Stimulated activated CD8-positive, alpha-beta memory T cell treated with anti-CD3 and anti-CD28 coated beads, Interleukin-15, amount 100 ng/mL, for 1 hour (primary cell): ENCODE measurements around the gene RHOF.

Experiments used
- DNase-seq: peaks from one replicate; pipeline ENCODE4 v3.0.0-alpha.2; 2020; ENCODE audit warnings: low read depth

The RHOF gene

DNA sequence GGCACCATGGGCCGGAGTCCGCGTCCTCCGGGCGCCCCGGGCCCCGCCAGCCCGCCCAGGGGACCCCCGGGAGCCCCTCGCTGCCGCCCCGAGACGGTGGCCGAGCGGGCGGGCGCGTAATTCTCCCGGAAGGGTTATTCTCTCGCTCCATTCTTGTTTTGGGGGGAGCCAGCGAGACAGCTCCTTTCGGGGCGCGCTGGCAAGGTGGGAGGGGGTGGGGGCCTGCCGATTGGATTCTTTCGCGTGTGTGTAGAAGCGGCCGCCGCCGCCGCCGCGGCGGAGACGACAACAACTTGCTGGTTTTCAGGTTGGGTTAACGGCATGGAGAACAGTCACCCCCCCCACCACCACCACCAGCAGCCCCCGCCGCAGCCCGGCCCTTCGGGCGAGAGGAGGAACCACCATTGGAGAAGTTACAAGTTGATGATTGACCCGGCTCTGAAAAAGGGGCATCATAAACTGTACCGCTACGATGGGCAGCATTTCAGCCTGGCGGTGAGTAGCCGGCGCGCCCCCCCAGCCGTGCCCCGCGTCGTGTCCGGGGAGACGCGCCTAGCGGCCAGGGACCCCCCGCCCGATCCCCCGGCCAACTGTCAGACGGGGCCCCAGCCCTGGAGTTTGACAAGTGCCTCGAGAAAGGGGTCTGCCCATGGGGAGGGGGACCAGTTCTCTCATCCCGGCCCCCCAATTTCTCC is 11.1 kb upstream of the RHOF start:
- DNase-seq, result no peak

GRCh38 chr12:121803861-121804416 is 10.5 kb upstream of the RHOF start, which contains the start of gene SETD1B:
SETD1B (plus strand) TSS chr12:121804009; CDS start chr12:121804738, 729 bp downstream.
- DNase-seq, result no peak

GRCh38 chr12:121802843-121803698 is 9.6 kb upstream of the RHOF start:
- DNase-seq, result peak; percentile 75

- no peak for DNase-seq
These were observed 9.0 kb upstream of the RHOF start for GRCh38 chr12:121802485-121802842.

DNA sequence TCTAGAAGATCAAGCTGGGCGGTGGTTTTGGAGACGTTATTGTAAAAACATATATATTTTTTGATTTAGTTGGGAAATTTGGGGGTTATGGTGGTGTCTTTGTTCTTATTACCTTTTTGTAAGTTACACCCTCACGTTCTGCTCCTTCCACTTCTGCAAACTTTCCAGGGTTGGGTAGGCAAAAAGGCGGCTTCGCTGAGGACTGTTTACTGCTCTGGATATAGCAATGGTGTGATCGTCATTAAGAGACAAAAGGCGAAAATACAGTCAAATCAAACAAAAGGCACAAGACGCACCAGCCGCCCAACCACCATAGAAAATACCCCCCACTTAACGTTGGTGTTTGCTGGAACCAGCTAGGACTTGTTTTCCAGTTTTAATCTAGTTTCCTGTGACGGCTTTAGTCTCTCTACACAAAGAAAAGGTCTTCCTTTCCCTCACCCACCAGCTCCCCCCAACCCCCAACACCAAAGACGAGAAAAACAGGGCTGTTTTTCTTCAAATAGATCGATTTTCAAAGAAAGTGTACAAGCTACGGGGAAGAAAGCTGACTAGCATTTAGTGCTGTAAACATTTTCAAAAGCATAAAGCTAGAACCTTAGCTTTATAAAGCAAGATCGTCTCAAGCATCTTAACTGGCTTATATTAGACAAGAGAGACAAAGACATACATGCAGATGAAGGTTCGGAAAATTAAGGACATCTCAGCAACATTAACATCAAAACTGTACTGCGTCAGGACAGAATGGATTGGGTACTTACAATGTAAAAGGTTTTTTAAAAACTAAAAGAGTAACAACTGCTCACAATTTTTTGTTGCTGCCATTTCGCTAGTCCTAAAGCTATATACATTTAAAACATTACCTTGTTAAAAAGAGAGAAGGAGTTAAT is 8.4 kb upstream of the RHOF start:
- no peak for DNase-seq

DNA sequence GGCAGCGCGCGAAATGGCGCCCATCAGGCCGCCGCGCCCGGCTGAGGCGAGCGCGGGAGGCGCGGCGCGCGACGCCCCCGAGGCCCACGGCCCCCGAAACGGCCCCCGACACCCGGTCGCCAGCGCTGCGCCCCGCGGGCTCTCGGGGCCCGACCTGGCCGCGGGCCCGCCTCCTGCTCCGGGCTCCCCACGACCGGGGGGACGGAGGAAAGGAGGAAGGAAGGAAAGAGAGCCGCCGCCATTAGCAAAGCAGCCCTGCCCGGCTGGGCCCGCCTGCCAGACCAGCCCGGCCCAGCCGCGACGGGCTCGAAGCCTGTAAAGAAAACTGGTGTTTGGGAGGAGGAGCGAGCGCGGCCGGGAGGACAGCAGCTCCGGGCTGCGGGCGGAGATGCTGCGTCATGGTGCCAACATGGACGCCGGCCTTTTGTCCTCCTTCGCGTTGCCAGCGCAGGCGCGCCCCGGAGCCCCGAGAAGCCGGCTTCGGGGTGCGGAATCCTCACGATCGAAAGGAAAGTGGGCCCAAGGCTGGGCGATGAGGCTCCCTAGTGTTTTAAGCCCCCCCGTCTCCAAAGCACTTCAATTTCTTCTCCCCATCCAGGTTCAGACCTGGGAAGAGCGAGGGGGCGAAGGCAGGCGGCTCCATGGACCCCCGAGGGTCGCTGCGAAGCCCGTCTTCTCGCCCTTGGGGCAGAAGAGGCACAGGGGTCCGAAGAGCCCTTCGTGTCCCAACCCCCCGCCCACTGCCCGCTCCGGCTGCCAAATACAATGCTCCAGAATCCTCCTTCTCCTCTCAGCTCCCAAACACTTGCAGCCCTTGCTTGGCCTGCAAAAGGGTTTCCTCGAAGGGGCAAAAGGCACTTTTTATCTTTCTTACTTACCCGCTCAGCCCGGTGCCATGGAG is 7.5 kb upstream of the RHOF start:
- no peak for DNase-seq

DNA sequence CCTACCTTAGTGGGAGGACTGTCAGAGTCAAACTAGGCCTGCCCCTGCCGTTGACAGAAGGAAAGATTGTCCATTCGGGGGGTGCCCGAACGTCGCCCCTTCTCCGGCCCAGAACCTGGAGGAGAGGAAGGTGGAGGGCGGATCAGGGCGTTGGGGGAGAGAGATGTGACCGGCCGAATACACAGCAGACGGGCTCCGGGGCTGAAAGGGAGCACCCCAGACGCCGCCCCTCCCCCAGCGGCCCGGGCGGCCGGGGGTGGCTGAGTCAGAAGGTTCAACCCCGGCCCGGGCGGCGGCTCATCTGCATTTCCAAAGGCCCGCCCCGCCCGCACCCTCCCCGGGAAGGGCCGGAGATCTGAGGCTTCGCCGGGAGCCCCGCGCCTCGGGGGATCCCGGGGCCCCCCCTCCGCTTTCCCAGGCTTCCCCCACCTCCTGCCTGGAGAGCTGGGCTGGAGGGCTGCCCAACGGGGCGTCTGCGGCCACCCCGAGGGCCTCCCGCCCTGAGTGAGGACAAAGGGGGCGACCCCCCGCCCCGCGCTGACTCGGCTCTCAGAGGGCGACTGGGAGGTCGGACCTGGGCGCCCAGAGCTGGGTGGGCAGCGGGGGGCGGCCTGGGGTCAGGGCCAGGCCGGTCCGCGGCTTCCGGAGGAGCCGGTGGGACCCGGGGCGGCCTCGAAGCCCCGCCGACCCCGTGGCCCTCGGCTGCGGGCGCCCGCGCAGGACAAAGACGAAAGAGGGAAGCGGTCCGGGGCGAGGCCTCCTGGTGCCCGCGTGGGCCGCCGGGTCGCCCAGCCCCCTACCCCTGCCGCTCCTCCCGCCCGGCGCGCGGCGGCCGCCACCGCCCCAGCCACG is 6.6 kb upstream of the RHOF start:
- no peak for DNase-seq

- DNase-seq, result no peak
These were observed 5.8 kb upstream of the RHOF start for GRCh38 chr12:121799156-121799841.

DNA sequence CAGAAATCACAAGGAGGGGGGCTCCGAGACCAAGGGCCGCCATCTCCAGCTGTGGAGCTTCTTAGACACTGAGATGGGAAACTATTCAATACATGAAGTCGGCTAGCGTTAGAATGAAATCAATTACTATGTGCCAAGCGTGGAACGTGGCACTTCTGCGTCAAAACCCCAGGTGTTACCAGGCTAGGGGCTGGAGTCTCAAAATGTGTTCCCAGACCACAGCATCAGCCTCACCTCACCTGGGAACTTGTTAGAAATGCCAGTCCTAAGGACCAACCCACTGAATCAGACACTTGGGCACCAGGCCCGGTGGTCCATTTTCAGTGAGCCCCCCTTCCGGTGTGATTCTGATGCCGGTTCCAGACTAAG is 5.3 kb upstream of the RHOF start:
- no peak for DNase-seq

GRCh38 chr12:121797937-121798786 is 4.7 kb upstream of the RHOF start:
- DNase-seq, result no peak

DNA sequence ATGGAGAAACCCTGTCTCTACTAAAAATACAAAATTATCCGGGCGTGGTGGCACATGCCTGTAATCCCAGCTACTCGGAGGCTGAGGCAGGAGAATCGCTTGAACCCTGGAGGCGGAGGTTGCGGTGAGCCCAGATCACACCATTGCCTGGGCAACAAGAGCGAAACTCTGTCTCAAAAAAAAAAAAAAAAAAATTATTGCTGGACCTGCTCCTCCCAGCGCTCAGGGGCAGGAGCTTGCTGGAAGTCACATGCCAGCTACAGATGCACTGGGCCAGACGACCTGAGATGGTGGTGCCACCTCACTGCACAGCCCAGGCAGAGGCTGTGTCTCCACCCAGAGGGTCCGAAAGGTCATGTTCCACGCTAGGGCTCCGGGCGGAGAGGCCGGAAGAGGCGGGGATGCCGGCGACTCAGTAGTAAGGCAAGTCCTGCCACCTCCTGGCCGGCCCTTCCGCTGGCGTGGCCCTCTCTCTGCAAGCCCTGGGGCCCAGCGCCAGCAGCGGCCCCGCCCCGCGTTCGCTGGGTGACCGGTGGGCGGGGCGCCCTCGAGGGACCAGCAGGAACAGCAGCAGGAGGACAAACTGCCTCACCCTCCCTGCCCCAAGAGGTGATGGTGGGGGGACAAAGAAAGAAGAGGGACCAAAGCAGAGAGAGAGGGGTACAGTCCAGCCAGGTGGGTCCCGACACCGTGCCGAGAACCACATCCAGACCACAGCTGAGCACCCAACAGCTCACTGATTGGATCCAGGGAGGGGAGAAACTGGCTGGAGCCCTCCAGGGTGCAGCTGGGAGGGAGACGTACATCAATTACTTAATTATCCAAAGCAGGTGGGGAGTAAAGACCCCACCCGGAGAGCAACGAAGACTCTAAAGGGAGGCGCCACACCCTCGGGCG is 3.6 kb upstream of the RHOF start:
- no peak for DNase-seq

DNA sequence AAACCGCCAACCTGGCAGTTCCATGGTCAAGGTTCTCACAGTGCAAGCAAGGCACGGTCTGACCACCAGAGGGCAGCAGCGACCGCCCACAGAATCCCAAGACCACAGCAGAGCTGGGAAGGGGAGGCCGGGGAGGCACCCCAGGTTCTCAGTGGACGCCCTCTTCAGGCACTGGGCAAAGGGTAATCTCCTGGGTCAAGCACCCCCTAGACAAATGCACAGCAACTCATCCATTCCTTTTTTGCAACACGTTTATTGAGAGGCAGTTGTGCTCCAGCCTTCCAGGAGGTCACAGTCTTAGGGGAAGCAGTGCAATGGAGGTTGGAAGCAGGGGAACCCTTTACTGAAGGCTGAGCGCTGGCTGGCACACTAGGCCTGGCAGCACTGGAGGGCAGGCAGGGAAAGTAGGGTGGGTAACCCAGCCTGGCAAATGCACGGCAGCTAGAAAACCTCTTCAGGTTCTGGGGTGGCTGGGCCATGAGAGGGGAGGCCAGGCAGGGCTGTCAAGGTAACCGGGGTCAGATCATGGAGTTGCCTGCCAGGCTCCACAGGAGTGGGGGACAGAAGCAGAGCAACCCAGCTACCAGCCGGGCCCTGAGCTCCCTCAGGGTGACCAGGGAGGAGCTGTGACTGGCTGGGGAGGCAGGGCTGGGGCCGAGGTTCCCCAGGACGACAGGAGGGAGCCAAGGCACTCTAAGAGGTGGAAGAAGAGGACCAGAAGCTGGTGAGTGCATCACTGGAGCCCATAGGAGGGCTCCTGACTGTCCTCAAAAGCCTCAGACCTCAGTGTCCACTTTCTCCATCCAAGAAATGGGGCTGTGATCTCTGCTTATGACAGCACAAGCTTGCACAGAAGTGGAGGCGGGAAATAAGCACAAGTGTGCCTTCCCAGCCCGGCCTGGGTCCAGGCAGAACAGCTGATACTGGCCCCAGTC is 1.8 kb upstream of the RHOF start:
- peak; percentile 81 for DNase-seq

DNA sequence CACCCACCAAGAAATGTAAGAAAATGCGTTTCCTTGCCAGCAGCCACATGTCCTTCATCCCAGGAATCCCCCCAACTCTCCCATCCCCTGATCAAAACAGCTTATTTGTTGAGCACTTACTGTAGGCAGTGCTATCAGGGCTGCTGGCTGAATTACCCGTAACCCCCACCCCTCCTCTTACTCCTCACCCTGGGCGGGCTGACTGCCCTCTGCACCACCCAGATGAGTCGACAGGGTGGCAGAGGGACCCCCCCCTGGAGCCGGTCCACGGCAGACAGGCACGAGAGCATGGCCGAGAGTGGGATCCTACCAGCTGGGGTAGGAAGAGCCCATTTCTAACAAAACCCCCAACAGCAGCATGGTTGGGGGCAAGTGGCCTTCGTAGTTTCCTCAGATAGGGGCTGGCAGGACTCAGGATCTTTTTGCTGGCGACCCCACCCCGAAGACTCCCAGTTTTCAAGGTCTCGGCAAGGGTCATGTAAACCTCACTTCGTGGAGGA is 1.1 kb upstream of the RHOF start:
- DNase-seq, result no peak

GRCh38 chr12:121793838-121794533 is 498 bp upstream of the RHOF start:
- DNase-seq, result peak; percentile 88

DNA sequence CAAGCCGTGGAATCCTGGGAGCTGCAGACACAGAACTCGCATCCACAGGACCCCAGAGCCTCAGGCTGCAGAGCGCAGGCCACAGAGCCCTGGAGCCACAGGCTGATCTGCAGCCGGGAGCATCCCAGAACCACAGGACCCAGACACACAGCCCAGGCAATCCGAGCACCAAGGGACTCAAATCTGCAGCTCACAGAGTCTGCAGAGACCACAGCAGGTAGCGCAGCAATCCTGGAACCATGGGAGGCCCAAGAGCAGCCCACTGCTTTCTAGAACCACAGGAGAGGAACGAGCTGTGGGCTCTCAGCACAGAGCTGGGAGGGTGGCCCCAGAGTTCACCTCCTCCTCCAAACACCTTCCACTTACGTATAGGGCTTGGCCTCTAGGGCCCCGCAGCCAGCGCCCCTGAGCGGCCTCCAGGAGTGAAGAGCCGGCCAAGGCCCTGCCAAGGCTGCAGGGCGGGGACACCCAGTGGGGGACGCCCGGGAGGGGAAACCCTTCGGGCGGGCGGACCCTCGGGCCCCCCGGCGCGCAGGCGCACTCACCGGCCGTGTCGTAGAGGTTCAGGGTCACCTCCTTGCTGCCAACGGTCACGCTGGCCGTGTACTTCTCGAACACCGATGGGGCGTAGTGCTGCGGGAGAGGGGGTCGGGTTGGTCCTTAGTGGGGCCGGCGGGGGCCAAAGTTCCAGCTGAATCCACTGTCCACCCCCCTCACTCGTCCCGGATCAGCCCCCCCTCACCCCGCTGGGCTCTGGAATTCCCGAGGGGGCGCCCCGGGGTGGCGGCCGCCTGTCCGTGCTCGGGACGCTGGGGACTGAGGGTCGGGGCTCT is 665 bp downstream of the RHOF start:
- no peak for DNase-seq
